Keratinocyte (primary cell): Measurements from ENCODE around the gene FKBP10. TPM values are rescaled to one million over a fixed set of nuclear protein-coding genes. Genes with fewer than 3 reads are reported as not detected.
A peak's percentile ranks its signal among the peaks of the same experiment; 100 is the strongest.

Experiments used
- DNase-seq: peaks from one replicate; pipeline ENCODE4 v3.0.0-alpha.2; 2011; ENCODE audit warnings: low read depth, missing footprints, low spot score
- FAIRE-seq: peaks from 2 replicates; lab custom pipeline; 2011; peaks lifted over from hg19 to GRCh38; lab: Jason Lieb, UNC
- H2AFZ ChIP-seq: 2 replicates; pipeline ENCODE4 v1.6.0; 2012; ENCODE audit warnings: low read length, control low read depth, inconsistent platforms; ENCODE audit not compliant: control insufficient read depth
- H3K27ac ChIP-seq: 2 replicates; pipeline ENCODE4 v1.5.1; 2011; ENCODE audit warnings: low read length; ENCODE audit not compliant: control insufficient read depth, insufficient read depth
- H3K27me3 ChIP-seq: 3 replicates; pipeline ENCODE4 v1.6.0; 2011; ENCODE audit warnings: low read length; ENCODE audit not compliant: control insufficient read depth, insufficient read depth; ENCODE audit errors: extremely low read depth
- H3K36me3 ChIP-seq, 2 experiments: 2 replicates in 1 of 2; 3 replicates in 1 of 2; pipeline ENCODE4 v1.5.1; 2011; ENCODE audit warnings: low read length in 2 of 2, mild to moderate bottlenecking in 1 of 2; ENCODE audit not compliant: control insufficient read depth in 2 of 2, insufficient read depth in 2 of 2; ENCODE audit errors: extremely low read depth in 1 of 2
- H3K4me1 ChIP-seq: 3 replicates; pipeline ENCODE4 v1.5.1; 2011; ENCODE audit warnings: low read length; ENCODE audit not compliant: control insufficient read depth, insufficient read depth; ENCODE audit errors: extremely low read depth
- H3K4me2 ChIP-seq: 3 replicates; pipeline ENCODE4 v1.6.0; 2011; ENCODE audit warnings: low read depth, low read length; ENCODE audit not compliant: control insufficient read depth, insufficient read depth; ENCODE audit errors: extremely low read depth
- H3K4me3 ChIP-seq, 3 experiments: fragments of 200-600 bp in 1 of 3; sonication (generic) in 1 of 3; 2 replicates in 2 of 3; 3 replicates in 1 of 3; pipeline ENCODE4 v1.5.1; 2011 to 2016; ENCODE audit warnings: low read length in 3 of 3, mild to moderate bottlenecking in 3 of 3, control low read depth in 2 of 3, inconsistent platforms in 1 of 3, low read depth in 1 of 3, mixed read lengths in 1 of 3, mixed run types in 1 of 3, moderate library complexity in 1 of 3; ENCODE audit not compliant: control insufficient read depth in 2 of 3, insufficient read depth in 2 of 3; ENCODE audit errors: extremely low read depth in 1 of 3
- H3K79me2 ChIP-seq: 2 replicates; pipeline ENCODE4 v1.6.0; 2012; ENCODE audit warnings: low read length; ENCODE audit not compliant: control insufficient read depth, insufficient read depth
- H3K9ac ChIP-seq: 3 replicates; pipeline ENCODE4 v1.6.0; 2011; ENCODE audit warnings: low read length; ENCODE audit not compliant: control insufficient read depth, insufficient read depth; ENCODE audit errors: extremely low read depth
- H3K9me1 ChIP-seq: 3 replicates; pipeline ENCODE4 v1.6.0; 2011; ENCODE audit warnings: low read length; ENCODE audit not compliant: control insufficient read depth, insufficient read depth; ENCODE audit errors: extremely low read depth
- H3K9me3 ChIP-seq: 2 replicates; pipeline ENCODE4 v1.5.1; 2012; ENCODE audit warnings: low read depth, low read length; ENCODE audit not compliant: control insufficient read depth
- H4K20me1 ChIP-seq: 3 replicates; pipeline ENCODE4 v1.6.0; 2011; ENCODE audit warnings: low read length; ENCODE audit not compliant: control insufficient read depth, insufficient read depth; ENCODE audit errors: extremely low read depth
- EZH2 ChIP-seq: IDR thresholded peaks from one replicate; pipeline ENCODE4 v1.6.1; 2012; ENCODE audit warnings: inconsistent platforms, mild to moderate bottlenecking, low read length, moderate library complexity
- dilution Hi-C: fragments of 300-500 bp; cut with MboI; formaldehyde crosslinking; loops from one replicate; pipeline ENCODE4 v1.7.0; 2020; ENCODE audit warnings: low sequenced_read_pairs; ENCODE audit not compliant: extremely low pct_ligation_motif_present
- polyA plus RNA-seq, 5 experiments: library from polyadenylated mRNA; depleted of rRNA in 3 of 5; stranded (reverse) in 3 of 5; stranded (forward) in 1 of 5; unstranded in 1 of 5; fragments of >200 nt; gene quantifications; 1 replicate in 1 of 5; 2 replicates in 3 of 5; 3 replicates in 1 of 5; pipeline versions ENCODE4 v1.2.1 to v1.2.3, GENCODE V29; 2011 to 2012; ENCODE audit warnings: missing spikeins in 2 of 5, low read depth in 1 of 5, low replicate concordance in 1 of 5
- TF ChIP-seq, protein P1 (sequence below), 3 experiments: IDR thresholded peaks in 1 of 3; conservative IDR thresholded peaks in 1 of 3; optimal IDR thresholded peaks in 1 of 3; 2 replicates in 2 of 3; 3 replicates in 1 of 3; pipeline versions ENCODE3 to v1.5.1; 2011; ENCODE audit warnings: low read length in 3 of 3, mild to moderate bottlenecking in 3 of 3, moderate library complexity in 2 of 3, control low read depth in 1 of 3, inconsistent platforms in 1 of 3; ENCODE audit not compliant: insufficient read depth in 2 of 3; ENCODE audit errors: extremely low read depth in 1 of 3

Gene FKBP10
- polyA plus RNA-seq, 1 donor (not counting 4 experiments of a cell fraction or from before 2014, with no cell fraction given), result 0.38 TPM

DNA sequence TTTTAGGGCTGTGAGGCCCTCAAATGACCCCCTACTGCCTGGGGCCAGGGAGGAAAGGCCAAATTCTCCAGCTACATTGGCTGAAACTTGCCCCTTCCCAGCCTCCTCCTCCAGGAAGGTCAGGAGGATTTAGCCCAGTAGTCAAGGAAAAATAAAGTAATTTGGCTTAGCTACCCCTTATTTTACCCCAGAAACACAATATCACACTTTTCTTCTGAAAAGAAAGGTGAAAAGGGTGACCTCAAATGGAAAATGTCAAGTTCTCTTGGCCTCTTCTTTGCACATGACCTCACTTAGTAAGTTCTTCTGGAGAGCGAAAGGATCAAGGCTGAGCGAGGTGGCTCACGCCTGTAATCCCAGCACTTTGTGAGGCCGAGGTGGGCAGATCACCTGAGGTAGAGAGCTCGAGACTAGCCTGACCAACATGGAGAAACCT lies 18.2 kb upstream of the FKBP10 start:
- Histone ChIP-seq H3K4me2 (peak overlapping the region; percentile 92), H3K9me1 (no peaks in the 10 kb centered on the region), H3K79me2 (no peaks in the 10 kb centered on the region), H3K27me3 (no peaks in the 10 kb centered on the region), H3K9me3 (no peaks in the 10 kb centered on the region), H4K20me1 (no peaks in the 10 kb centered on the region), H3K9ac (peak overlapping the region; percentile 86), H3K27ac (peak overlapping the region; percentile 97), H3K4me1 (peaks cover 38% of the 10 kb centered on the region), H3K36me3 (no peaks in the 10 kb centered on the region), H3K4me3 (no peak overlapping the region), H2AFZ (no peak overlapping the region)
- no peak for TF ChIP-seq EZH2
- TF ChIP-seq, protein P1, sequence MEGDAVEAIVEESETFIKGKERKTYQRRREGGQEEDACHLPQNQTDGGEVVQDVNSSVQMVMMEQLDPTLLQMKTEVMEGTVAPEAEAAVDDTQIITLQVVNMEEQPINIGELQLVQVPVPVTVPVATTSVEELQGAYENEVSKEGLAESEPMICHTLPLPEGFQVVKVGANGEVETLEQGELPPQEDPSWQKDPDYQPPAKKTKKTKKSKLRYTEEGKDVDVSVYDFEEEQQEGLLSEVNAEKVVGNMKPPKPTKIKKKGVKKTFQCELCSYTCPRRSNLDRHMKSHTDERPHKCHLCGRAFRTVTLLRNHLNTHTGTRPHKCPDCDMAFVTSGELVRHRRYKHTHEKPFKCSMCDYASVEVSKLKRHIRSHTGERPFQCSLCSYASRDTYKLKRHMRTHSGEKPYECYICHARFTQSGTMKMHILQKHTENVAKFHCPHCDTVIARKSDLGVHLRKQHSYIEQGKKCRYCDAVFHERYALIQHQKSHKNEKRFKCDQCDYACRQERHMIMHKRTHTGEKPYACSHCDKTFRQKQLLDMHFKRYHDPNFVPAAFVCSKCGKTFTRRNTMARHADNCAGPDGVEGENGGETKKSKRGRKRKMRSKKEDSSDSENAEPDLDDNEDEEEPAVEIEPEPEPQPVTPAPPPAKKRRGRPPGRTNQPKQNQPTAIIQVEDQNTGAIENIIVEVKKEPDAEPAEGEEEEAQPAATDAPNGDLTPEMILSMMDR (optimal IDR thresholded peaks at IDR 0.05 in 1 of 3, IDR thresholded peaks at IDR 0.05 in 1 of 3, conservative IDR thresholded peaks at IDR 0.05 in 1 of 3; ENCODE audit: extremely low read depth in 1 of 3, insufficient read depth in 2 of 3, low read length in 3 of 3), result no peak
- FAIRE-seq (no peak), DNase-seq (no peak)
- dilution Hi-C loops, result no loop called here

GRCh38 chr17:41796121-41796895 lies 16.5 kb upstream of the FKBP10 start:
- Histone ChIP-seq H3K4me3 (no peak overlapping the region), H3K27ac (no peak overlapping the region), H3K4me2 (no peak overlapping the region), H3K36me3 (no peaks in the 10 kb centered on the region), H3K9ac (no peak overlapping the region), H2AFZ (no peak overlapping the region), H3K9me1 (no peaks in the 10 kb centered on the region), H3K27me3 (no peaks in the 10 kb centered on the region), H3K9me3 (no peaks in the 10 kb centered on the region), H3K4me1 (peaks cover 49% of the 10 kb centered on the region), H4K20me1 (no peaks in the 10 kb centered on the region), H3K79me2 (no peaks in the 10 kb centered on the region)
- dilution Hi-C loops, result no loop called here
- no peak for FAIRE-seq
- no peak for DNase-seq
- TF ChIP-seq EZH2, result no peak
- TF ChIP-seq, protein P1 (optimal IDR thresholded peaks at IDR 0.05 in 1 of 3, IDR thresholded peaks at IDR 0.05 in 1 of 3, conservative IDR thresholded peaks at IDR 0.05 in 1 of 3; ENCODE audit: extremely low read depth in 1 of 3, insufficient read depth in 2 of 3, low read length in 3 of 3), result no peak
